Suprapubic skin (tissue), 2 donors: Measurements from ENCODE around the gene BNIP1.

ENCODE experiments used
- EP300 ChIP-seq: sonication (generic); formaldehyde crosslinking; IDR thresholded peaks from one replicate; pipeline ENCODE4 v1.6.1; 2017; ENCODE audit warnings: antibody characterized with exemption
- POLR2A ChIP-seq, 2 donors: fragments of 450-650 bp; IDR thresholded peaks; one replicate each; pipeline ENCODE4 v1.6.1; 2017; ENCODE audit warnings: antibody characterized with exemption in 2 of 2, mild to moderate bottlenecking in 2 of 2, moderate library complexity in 2 of 2

DNA sequence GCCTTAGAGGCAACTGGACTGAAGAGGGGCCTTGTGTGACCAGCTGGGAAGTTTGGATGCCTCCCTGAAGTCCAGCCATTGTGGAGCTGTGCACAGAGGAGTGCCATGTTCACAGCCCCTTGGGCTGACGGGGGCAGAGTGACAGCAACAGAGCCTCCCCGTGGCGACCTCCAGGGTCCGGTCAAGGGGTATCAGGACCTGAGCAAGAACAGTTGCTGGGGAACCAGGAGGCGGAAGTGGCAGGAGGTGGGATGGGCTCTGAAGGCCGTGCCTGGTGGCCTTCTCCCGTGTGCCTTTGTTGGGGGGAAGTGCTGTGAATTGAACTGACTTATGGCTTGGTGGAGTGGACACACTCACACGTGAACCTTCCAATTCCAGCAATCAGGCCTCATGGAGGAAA is 14.0 kb downstream of the BNIP1 start:
- TF ChIP-seq POLR2A (IDR thresholded peaks at IDR 0.05) (no peak), EP300 (no peak)
